ENCODE results near the gene PRKG2.

The PRKG2 gene, protein sequence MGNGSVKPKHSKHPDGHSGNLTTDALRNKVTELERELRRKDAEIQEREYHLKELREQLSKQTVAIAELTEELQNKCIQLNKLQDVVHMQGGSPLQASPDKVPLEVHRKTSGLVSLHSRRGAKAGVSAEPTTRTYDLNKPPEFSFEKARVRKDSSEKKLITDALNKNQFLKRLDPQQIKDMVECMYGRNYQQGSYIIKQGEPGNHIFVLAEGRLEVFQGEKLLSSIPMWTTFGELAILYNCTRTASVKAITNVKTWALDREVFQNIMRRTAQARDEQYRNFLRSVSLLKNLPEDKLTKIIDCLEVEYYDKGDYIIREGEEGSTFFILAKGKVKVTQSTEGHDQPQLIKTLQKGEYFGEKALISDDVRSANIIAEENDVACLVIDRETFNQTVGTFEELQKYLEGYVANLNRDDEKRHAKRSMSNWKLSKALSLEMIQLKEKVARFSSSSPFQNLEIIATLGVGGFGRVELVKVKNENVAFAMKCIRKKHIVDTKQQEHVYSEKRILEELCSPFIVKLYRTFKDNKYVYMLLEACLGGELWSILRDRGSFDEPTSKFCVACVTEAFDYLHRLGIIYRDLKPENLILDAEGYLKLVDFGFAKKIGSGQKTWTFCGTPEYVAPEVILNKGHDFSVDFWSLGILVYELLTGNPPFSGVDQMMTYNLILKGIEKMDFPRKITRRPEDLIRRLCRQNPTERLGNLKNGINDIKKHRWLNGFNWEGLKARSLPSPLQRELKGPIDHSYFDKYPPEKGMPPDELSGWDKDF

GRCh38 chr4:81214881-81215868 lies at the start of gene PRKG2:
PRKG2 (minus strand) TSS chr4:81215222; CDS start chr4:81205047, 10,175 bp downstream.
- ATAC-seq (replicated peaks; ENCODE audit: extremely low read depth, poor library complexity, severe bottlenecking) (peak; percentile 35), DNase-seq (ENCODE audit: low spot score in 2 of 2) (no peak)
- Mint-ChIP-seq H3K4me1 (no peaks in the 10 kb centered on the region), H3K27ac (ENCODE audit: low read depth) (no peak within 1 kb of the TSS), H3K27me3 (peaks cover 32% of the 10 kb centered on the region), H3K4me3 (peak within 1 kb of the TSS; percentile 36), H3K9me3 (no peaks in the 10 kb centered on the region), H3K36me3 (ENCODE audit: insufficient read depth) (peaks cover 2% of the 10 kb centered on the region)

- Mint-ChIP-seq H3K4me1 (no peaks in the 10 kb centered on the region), H3K4me3 (no peak overlapping the region), H3K27me3 (no peaks in the 10 kb centered on the region), H3K36me3 (ENCODE audit: insufficient read depth) (no peaks in the 10 kb centered on the region), H3K27ac (ENCODE audit: low read depth) (no peak overlapping the region), H3K9me3 (peaks cover 5% of the 10 kb centered on the region)
- ATAC-seq (replicated peaks; ENCODE audit: extremely low read depth, poor library complexity, severe bottlenecking) (no peak), DNase-seq (ENCODE audit: low spot score in 2 of 2) (no peak)
Observed at GRCh38 chr4:81260443-81261101, 45.5 kb upstream of the PRKG2 start.

- Mint-ChIP-seq H3K4me1 (no peaks in the 10 kb centered on the region), H3K4me3 (no peak overlapping the region), H3K27ac (ENCODE audit: low read depth) (no peak overlapping the region), H3K36me3 (ENCODE audit: insufficient read depth) (no peaks in the 10 kb centered on the region), H3K9me3 (no peaks in the 10 kb centered on the region), H3K27me3 (no peaks in the 10 kb centered on the region)
- DNase-seq (ENCODE audit: low spot score in 2 of 2) = no peak
- ATAC-seq (replicated peaks; ENCODE audit: extremely low read depth, poor library complexity, severe bottlenecking) = no peak
Observed at GRCh38 chr4:81258841-81259550, 44.0 kb upstream of the PRKG2 start.

GRCh38 chr4:81257816-81258215 lies 42.8 kb upstream of the PRKG2 start:
- no peaks in the 10 kb centered on the region for H3K36me3 Mint-ChIP-seq (ENCODE audit: insufficient read depth)
- no peaks in the 10 kb centered on the region for H3K4me1 Mint-ChIP-seq
- no peaks in the 10 kb centered on the region for H3K9me3 Mint-ChIP-seq
- H3K27ac Mint-ChIP-seq (ENCODE audit: low read depth) = no peak overlapping the region
- ATAC-seq (replicated peaks; ENCODE audit: extremely low read depth, poor library complexity, severe bottlenecking) (no peak), DNase-seq (ENCODE audit: low spot score in 2 of 2) (no peak)
- H3K27me3 Mint-ChIP-seq = no peaks in the 10 kb centered on the region
- no peak overlapping the region for H3K4me3 Mint-ChIP-seq

GRCh38 chr4:81257021-81257420 lies 42.0 kb upstream of the PRKG2 start:
- no peaks in the 10 kb centered on the region for H3K27me3 Mint-ChIP-seq
- no peak overlapping the region for H3K27ac Mint-ChIP-seq (ENCODE audit: low read depth)
- no peak for DNase-seq (ENCODE audit: low spot score in 2 of 2)
- H3K4me3 Mint-ChIP-seq = no peak overlapping the region
- no peaks in the 10 kb centered on the region for H3K9me3 Mint-ChIP-seq
- ATAC-seq (replicated peaks; ENCODE audit: extremely low read depth, poor library complexity, severe bottlenecking) = no peak
- H3K4me1 Mint-ChIP-seq = no peaks in the 10 kb centered on the region
- no peaks in the 10 kb centered on the region for H3K36me3 Mint-ChIP-seq (ENCODE audit: insufficient read depth)

- no peaks in the 10 kb centered on the region for H3K4me1 Mint-ChIP-seq
- no peaks in the 10 kb centered on the region for H3K36me3 Mint-ChIP-seq (ENCODE audit: insufficient read depth)
- H3K27ac Mint-ChIP-seq (ENCODE audit: low read depth) = no peak overlapping the region
- no peak for ATAC-seq (replicated peaks; ENCODE audit: extremely low read depth, poor library complexity, severe bottlenecking)
- H3K9me3 Mint-ChIP-seq = no peaks in the 10 kb centered on the region
- no peaks in the 10 kb centered on the region for H3K27me3 Mint-ChIP-seq
- no peak for DNase-seq (ENCODE audit: low spot score in 2 of 2)
- no peak overlapping the region for H3K4me3 Mint-ChIP-seq
Observed at GRCh38 chr4:81256059-81256970, 41.3 kb upstream of the PRKG2 start.

GRCh38 chr4:81255524-81255923 lies 40.5 kb upstream of the PRKG2 start:
- DNase-seq (ENCODE audit: low spot score in 2 of 2) (no peak), ATAC-seq (replicated peaks; ENCODE audit: extremely low read depth, poor library complexity, severe bottlenecking) (no peak)
- Mint-ChIP-seq H3K36me3 (ENCODE audit: insufficient read depth) (no peaks in the 10 kb centered on the region), H3K4me3 (no peak overlapping the region), H3K27ac (ENCODE audit: low read depth) (no peak overlapping the region), H3K9me3 (no peaks in the 10 kb centered on the region), H3K27me3 (no peaks in the 10 kb centered on the region), H3K4me1 (no peaks in the 10 kb centered on the region)

GRCh38 chr4:81250430-81250829 lies 35.4 kb upstream of the PRKG2 start:
- no peaks in the 10 kb centered on the region for H3K27me3 Mint-ChIP-seq
- H3K4me3 Mint-ChIP-seq = no peak overlapping the region
- ATAC-seq (replicated peaks; ENCODE audit: extremely low read depth, poor library complexity, severe bottlenecking) (no peak), DNase-seq (ENCODE audit: low spot score in 2 of 2) (no peak)
- H3K36me3 Mint-ChIP-seq (ENCODE audit: insufficient read depth) = no peaks in the 10 kb centered on the region
- H3K9me3 Mint-ChIP-seq = no peaks in the 10 kb centered on the region
- H3K27ac Mint-ChIP-seq (ENCODE audit: low read depth) = no peak overlapping the region
- H3K4me1 Mint-ChIP-seq = no peaks in the 10 kb centered on the region

GRCh38 chr4:81245218-81246009 lies 30.4 kb upstream of the PRKG2 start:
- no peaks in the 10 kb centered on the region for H3K9me3 Mint-ChIP-seq
- H3K4me3 Mint-ChIP-seq = no peak overlapping the region
- DNase-seq (ENCODE audit: low spot score in 2 of 2) (no peak), ATAC-seq (replicated peaks; ENCODE audit: extremely low read depth, poor library complexity, severe bottlenecking) (no peak)
- H3K27ac Mint-ChIP-seq (ENCODE audit: low read depth) = no peak overlapping the region
- H3K27me3 Mint-ChIP-seq = peaks cover 7% of the 10 kb centered on the region
- no peaks in the 10 kb centered on the region for H3K36me3 Mint-ChIP-seq (ENCODE audit: insufficient read depth)
- H3K4me1 Mint-ChIP-seq = no peaks in the 10 kb centered on the region

- Mint-ChIP-seq H3K4me3 (no peak overlapping the region), H3K4me1 (no peaks in the 10 kb centered on the region), H3K27ac (ENCODE audit: low read depth) (no peak overlapping the region), H3K27me3 (no peaks in the 10 kb centered on the region), H3K36me3 (ENCODE audit: insufficient read depth) (no peaks in the 10 kb centered on the region), H3K9me3 (peaks cover 4% of the 10 kb centered on the region)
- no peak for ATAC-seq (replicated peaks; ENCODE audit: extremely low read depth, poor library complexity, severe bottlenecking)
- DNase-seq (ENCODE audit: low spot score in 2 of 2) = no peak
Observed at GRCh38 chr4:81237791-81238190, 22.8 kb upstream of the PRKG2 start.

Data from central memory CD8-positive, alpha-beta T cell (primary cell).